Vagina (tissue), 2 donors: Measurements from ENCODE around the gene HECTD3. TPM values are rescaled to one million over a fixed set of nuclear protein-coding genes. Genes with fewer than 3 reads are reported as not detected.
"Not testable (repeated sequence)": the region's sequence is repeated elsewhere in the genome, so short reads cannot be mapped to it uniquely, and the experiment has no call there.

Source experiments
- DNase-seq, 2 donors: peaks; one replicate each; pipeline ENCODE4 v3.0.0-alpha.2; 2017; ENCODE audit errors: extremely low spot score in 2 of 2
- H3K27ac ChIP-seq: fragments of 200-600 bp; sonication (generic); one replicate; pipeline ENCODE4 v1.5.1; 2019
- H3K27me3 ChIP-seq: fragments of 200-600 bp; sonication (generic); one replicate; pipeline ENCODE4 v1.5.1; 2019
- H3K36me3 ChIP-seq, 2 donors: fragments of 200-600 bp; sonication (generic); one replicate each; pipeline ENCODE4 v1.5.1; 2017 to 2019
- H3K4me1 ChIP-seq: fragments of 200-600 bp; sonication (generic); one replicate; pipeline ENCODE4 v1.5.1; 2019
- H3K4me3 ChIP-seq, 2 donors: fragments of 200-600 bp; sonication (generic); 1 replicate in 1 of 2; 2 replicates in 1 of 2; pipeline ENCODE4 v1.5.1; 2016 to 2019
- H3K9me3 ChIP-seq: fragments of 200-600 bp; sonication (generic); one replicate; pipeline ENCODE4 v1.5.1; 2019
- POLR2A ChIP-seq, 2 donors: fragments of 450-650 bp; IDR thresholded peaks; one replicate each; pipeline ENCODE4 v1.6.1; 2017; ENCODE audit warnings: antibody characterized with exemption in 2 of 2, mild to moderate bottlenecking in 2 of 2, moderate library complexity in 2 of 2
- POLR2AphosphoS5 ChIP-seq, 2 donors: sonication (generic); formaldehyde crosslinking; IDR thresholded peaks; one replicate each; pipeline ENCODE4 v1.9.0; 2017; ENCODE audit warnings: antibody characterized with exemption in 2 of 2, mild to moderate bottlenecking in 2 of 2, low read depth in 1 of 2; ENCODE audit not compliant: insufficient read depth in 1 of 2
- intact Hi-C: fragments of 100-400 bp; cut with DNase I; formaldehyde crosslinking; loops from one replicate; pipeline ENCODE4 v1.15.1; 2023
- total RNA-seq: library from RNA; depleted of rRNA; stranded (reverse); fragments of >200 nt; gene quantifications from one replicate; pipeline ENCODE4 v1.2.3, GENCODE V29; 2016
- TF ChIP-seq, protein P1 (sequence below), 3 experiments: fragments of 450-650 bp in 2 of 3; fragments of 200-600 bp in 1 of 3; sonication (generic) in 1 of 3; IDR thresholded peaks; one replicate each; pipeline ENCODE4 v1.5.1; 2017 to 2019; ENCODE audit warnings: antibody characterized with exemption in 3 of 3, mild to moderate bottlenecking in 2 of 3, moderate library complexity in 2 of 3

The HECTD3 gene
- total RNA-seq, 1 donor from 2014 or later: 29.7 TPM

DNA sequence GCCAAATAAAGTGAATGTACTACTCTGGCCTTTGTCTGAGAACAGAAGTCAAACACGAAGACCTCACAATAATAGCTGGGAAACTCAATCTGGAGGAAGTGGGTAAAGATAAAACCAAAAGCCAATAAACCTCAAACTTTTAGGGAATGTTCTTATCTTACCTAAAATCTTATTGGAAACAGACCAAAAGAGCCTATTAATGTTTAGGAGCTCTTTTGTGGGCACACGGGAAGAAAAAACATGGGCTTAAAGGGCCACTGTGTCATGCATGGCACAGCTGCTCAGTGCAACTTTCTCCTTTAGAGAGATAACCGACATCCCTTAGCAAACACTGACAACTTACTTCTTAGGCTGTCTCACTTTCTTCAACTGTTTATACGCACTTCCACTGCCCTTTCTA lies 40.8 kb downstream of the HECTD3 start:
- intact Hi-C loops: loop anchor here (2.0 kb wide), 1 partner anchor 28 kb away; no protein-coding TSS in a partner anchor
- H3K36me3 ChIP-seq: peaks cover 0 to 9% of the 10 kb centered on the region in 2 donors
- DNase-seq: no peak
- H3K4me1 ChIP-seq: peaks cover 17% of the 10 kb centered on the region
- no peak overlapping the region for H3K27ac ChIP-seq
- TF ChIP-seq POLR2A (IDR thresholded peaks at IDR 0.05) (no peak), POLR2AphosphoS5 (IDR thresholded peaks at IDR 0.05; ENCODE audit: insufficient read depth in 1 of 2, low read depth in 1 of 2) (no peak)
- TF ChIP-seq, protein P1, sequence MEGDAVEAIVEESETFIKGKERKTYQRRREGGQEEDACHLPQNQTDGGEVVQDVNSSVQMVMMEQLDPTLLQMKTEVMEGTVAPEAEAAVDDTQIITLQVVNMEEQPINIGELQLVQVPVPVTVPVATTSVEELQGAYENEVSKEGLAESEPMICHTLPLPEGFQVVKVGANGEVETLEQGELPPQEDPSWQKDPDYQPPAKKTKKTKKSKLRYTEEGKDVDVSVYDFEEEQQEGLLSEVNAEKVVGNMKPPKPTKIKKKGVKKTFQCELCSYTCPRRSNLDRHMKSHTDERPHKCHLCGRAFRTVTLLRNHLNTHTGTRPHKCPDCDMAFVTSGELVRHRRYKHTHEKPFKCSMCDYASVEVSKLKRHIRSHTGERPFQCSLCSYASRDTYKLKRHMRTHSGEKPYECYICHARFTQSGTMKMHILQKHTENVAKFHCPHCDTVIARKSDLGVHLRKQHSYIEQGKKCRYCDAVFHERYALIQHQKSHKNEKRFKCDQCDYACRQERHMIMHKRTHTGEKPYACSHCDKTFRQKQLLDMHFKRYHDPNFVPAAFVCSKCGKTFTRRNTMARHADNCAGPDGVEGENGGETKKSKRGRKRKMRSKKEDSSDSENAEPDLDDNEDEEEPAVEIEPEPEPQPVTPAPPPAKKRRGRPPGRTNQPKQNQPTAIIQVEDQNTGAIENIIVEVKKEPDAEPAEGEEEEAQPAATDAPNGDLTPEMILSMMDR (IDR thresholded peaks at IDR 0.05): no peak
- H3K27me3 ChIP-seq: no peaks in the 10 kb centered on the region
- H3K9me3 ChIP-seq: no peaks in the 10 kb centered on the region
- no peak overlapping the region for H3K4me3 ChIP-seq

DNA sequence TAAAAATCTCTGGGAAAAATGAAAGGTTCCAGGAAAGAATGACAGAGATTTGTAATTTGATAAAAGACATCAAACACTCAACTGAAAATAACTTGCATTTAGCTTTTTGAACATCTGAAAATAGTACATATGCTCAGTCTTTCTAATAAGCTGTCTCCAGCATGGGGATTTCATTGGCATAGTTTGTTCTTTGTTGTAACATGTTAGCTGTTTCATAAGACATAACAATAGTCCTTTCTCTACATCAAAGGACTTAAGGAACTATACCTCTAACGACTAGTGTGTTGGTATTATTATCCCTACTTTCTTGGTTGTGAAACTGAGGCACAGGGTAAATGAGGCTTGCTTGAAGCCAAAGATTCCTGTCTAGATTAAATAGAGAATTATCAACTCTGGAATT lies 46.7 kb downstream of the HECTD3 start:
- peaks cover 11% of the 10 kb centered on the region for H3K4me1 ChIP-seq
- no peaks in the 10 kb centered on the region for H3K27me3 ChIP-seq
- H3K36me3 ChIP-seq: no peaks in the 10 kb centered on the region
- no peak overlapping the region for H3K27ac ChIP-seq
- intact Hi-C loops: no loop called here
- H3K4me3 ChIP-seq: no peak overlapping the region
- TF ChIP-seq POLR2A (IDR thresholded peaks at IDR 0.05): no peak
- TF ChIP-seq, protein P1 (IDR thresholded peaks at IDR 0.05): no peak
- TF ChIP-seq POLR2AphosphoS5 (IDR thresholded peaks at IDR 0.05; ENCODE audit: insufficient read depth in 1 of 2, low read depth in 1 of 2): no peak
- no peaks in the 10 kb centered on the region for H3K9me3 ChIP-seq
- no peak for DNase-seq

DNA sequence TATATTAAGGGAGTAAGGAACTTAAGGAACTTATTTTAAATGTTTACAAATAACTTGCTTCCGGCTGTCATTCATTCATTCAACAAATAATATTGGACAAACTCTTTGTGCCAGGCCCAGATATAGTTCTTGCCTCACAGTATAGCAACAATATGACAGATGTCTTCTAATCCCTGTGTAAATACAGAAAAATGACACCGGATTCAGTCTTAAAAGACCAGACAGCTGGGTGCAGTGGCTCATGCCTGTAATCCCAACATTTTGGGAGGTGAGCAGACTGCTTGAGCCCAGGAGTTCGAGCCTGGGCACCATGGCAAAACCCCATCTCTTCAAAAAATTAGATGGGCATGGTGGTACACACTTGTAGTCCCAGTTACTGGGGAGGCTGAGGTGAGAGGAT lies 48.4 kb downstream of the HECTD3 start:
- no peak for TF ChIP-seq POLR2A (IDR thresholded peaks at IDR 0.05)
- TF ChIP-seq, protein P1 (IDR thresholded peaks at IDR 0.05): no peak
- no peak for TF ChIP-seq POLR2AphosphoS5 (IDR thresholded peaks at IDR 0.05; ENCODE audit: insufficient read depth in 1 of 2, low read depth in 1 of 2)
- Histone ChIP-seq H3K4me3 (no peak overlapping the region), H3K27me3 (no peaks in the 10 kb centered on the region), H3K9me3 (no peaks in the 10 kb centered on the region), H3K4me1 (peaks cover 2% of the 10 kb centered on the region), H3K36me3 (no peaks in the 10 kb centered on the region), H3K27ac (no peak overlapping the region)
- intact Hi-C loops: no loop called here
- no peak for DNase-seq

DNA sequence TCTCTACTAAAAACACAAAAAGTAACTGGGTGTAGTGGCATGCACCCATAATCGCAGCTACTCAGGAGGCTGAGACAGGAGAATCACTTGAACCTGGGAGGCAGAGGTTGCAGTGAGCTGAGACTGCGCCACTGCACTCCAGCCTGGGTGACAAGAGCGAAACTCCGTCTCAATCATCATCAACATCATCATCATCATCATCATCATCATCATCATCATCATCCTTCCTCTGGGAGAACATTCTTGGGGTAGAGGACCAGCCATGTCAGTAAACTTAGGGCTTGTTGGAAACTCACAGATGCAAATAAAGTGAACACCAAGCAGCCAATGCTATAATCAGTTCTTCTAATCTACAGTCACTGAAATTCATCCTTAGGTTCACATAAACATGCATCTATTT lies 49.1 kb downstream of the HECTD3 start:
- H3K9me3 ChIP-seq, H3K27ac ChIP-seq, intact Hi-C loops, H3K27me3 ChIP-seq, H3K36me3 ChIP-seq, DNase-seq, H3K4me1 ChIP-seq, H3K4me3 ChIP-seq: not testable (repeated sequence)

DNA sequence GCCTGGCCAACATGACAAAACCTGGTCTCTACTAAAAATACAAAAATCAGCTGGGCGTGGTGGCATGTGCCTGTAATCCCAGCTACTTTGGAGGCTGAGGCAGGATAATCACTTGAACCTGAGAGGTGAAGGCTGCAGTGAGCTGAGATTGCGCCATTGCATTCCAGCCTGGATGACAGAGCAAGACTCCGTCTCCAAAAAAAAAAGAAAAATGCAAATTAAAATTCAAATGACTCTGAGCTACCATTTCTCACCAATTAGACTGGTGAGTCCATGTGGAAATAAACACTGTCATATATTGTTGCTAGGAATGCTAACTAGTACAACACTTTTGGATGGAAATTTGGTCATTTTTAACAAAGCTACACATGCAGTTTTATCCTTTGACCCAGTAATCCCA lies 53.6 kb downstream of the HECTD3 start:
- H3K4me1 ChIP-seq, H3K27ac ChIP-seq, H3K36me3 ChIP-seq, H3K9me3 ChIP-seq, H3K4me3 ChIP-seq, H3K27me3 ChIP-seq, intact Hi-C loops, DNase-seq: not testable (repeated sequence)

DNA sequence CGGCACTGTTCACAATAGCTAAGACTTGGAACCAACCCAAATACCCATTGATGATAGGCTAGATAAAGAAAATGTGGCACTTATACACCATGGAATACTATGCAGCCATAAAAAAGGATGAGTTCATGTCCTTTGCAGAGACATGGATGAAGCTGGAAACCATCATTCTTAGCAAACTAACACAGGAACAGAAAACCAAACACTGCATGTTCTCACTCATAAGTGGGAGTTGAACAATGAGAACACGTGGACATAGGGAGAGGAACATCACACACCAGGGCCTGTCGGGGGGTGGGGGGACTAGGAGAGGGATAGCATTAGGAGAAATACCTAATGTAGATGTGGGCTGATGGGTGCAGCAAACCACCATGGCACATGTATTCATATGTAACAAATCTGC lies 55.0 kb downstream of the HECTD3 start:
- intact Hi-C loops, H3K4me1 ChIP-seq, H3K9me3 ChIP-seq, H3K4me3 ChIP-seq, DNase-seq, H3K36me3 ChIP-seq, H3K27me3 ChIP-seq, H3K27ac ChIP-seq: not testable (repeated sequence)

Other genes with a start within 250 kb of the HECTD3 start
- 2,511 TPM for gene RPS8, start 235.8 kb downstream of the HECTD3 start, total RNA-seq
- not detected for gene BEST4, start 223.2 kb downstream of the HECTD3 start, total RNA-seq
- 77.6 TPM for gene PLK3, start 210.9 kb downstream of the HECTD3 start, total RNA-seq
- gene DYNLT4, start 204.0 kb downstream of the HECTD3 start, total RNA-seq: not detected
- gene BTBD19, start 202.8 kb downstream of the HECTD3 start, total RNA-seq: 7.9 TPM
- 0.98 TPM for gene PTCH2, start 168.1 kb downstream of the HECTD3 start, total RNA-seq
- gene EIF2B3, start 24.7 kb downstream of the HECTD3 start, total RNA-seq: 25.0 TPM
- 65.6 TPM for gene UROD, start 930 bp upstream of the HECTD3 start, total RNA-seq
- gene ZSWIM5, start 195.3 kb upstream of the HECTD3 start, total RNA-seq: 2.7 TPM